ENCODE measurements around the gene PDGFA. TPM values are rescaled to one million over a fixed set of nuclear protein-coding genes. Genes with fewer than 3 reads are reported as not detected.

PDGFA gene
- total RNA-seq, 4 donors from 2014 or later, result 5.1 to 13.5 (median 8.5) TPM

- H3K36me3 ChIP-seq, result no peaks in the 10 kb centered on the region
- H3K27ac ChIP-seq, result no peak overlapping the region
- no peak for DNase-seq
- H3K4me1 ChIP-seq, result peaks cover 0 to 34% (median 15%) of the 10 kb centered on the region in 3 donors
- TF ChIP-seq CTCF (IDR thresholded peaks at IDR 0.05), result no peak
- TF ChIP-seq POLR2A (IDR thresholded peaks at IDR 0.05), result no peak
- 83% methylated on average over 16 of the region's 29 CpGs; no CpG with 5 or more reads in 1 of the 2 donors for WGBS, 2 donors
- no peak overlapping the region for H3K4me3 ChIP-seq
- intact Hi-C loops (cut with DNase I), result no loop called here
- no peaks in the 10 kb centered on the region for H3K27me3 ChIP-seq
- H3K9me3 ChIP-seq, result no peaks in the 10 kb centered on the region
These were observed 58.0 kb downstream of the PDGFA start for GRCh38 chr7:461453-462172.

- intact Hi-C loops (cut with DNase I), result no loop called here
- TF ChIP-seq CTCF (IDR thresholded peaks at IDR 0.05) (no peak), POLR2A (IDR thresholded peaks at IDR 0.05) (no peak)
- H3K9me3 ChIP-seq, result no peaks in the 10 kb centered on the region
- no peaks in the 10 kb centered on the region for H3K36me3 ChIP-seq
- WGBS, 2 donors, result 77 to 100% methylated on average over 1 to 2 of the region's 2 CpGs
- H3K4me3 ChIP-seq, result no peak overlapping the region
- peak overlapping the region in 1 of 4 donors; percentile 18 for H3K27ac ChIP-seq
- no peak for DNase-seq
- H3K27me3 ChIP-seq, result no peaks in the 10 kb centered on the region
- H3K4me1 ChIP-seq, result peaks cover 0 to 34% (median 15%) of the 10 kb centered on the region in 3 donors
These were observed 58.6 kb downstream of the PDGFA start for GRCh38 chr7:461117-461452.

- Histone ChIP-seq H3K36me3 (no peaks in the 10 kb centered on the region), H3K9me3 (no peaks in the 10 kb centered on the region), H3K27ac (peak overlapping the region in 1 of 4 donors; percentile 18), H3K4me3 (peak overlapping the region in 1 of 4 donors; percentile 15), H3K4me1 (peaks cover 0 to 38% (median 17%) of the 10 kb centered on the region in 3 donors), H3K27me3 (peaks cover 0 to 1% (median 0%) of the 10 kb centered on the region in 4 donors)
- intact Hi-C loops (cut with DNase I), result no loop called here
- TF ChIP-seq POLR2A (IDR thresholded peaks at IDR 0.05) (no peak), CTCF (IDR thresholded peaks at IDR 0.05) (no peak)
- DNase-seq, result no peak
- 36 to 74% methylated on average over 3 to 7 of the region's 26 CpGs for WGBS, 2 donors
These were observed 59.1 kb downstream of the PDGFA start for GRCh38 chr7:460374-461116.

GRCh38 chr7:459584-460373, 59.9 kb downstream of the PDGFA start:
- 100% methylated on average over 2 of the region's 6 CpGs; no CpG with 5 or more reads in 1 of the 2 donors for WGBS, 2 donors
- Histone ChIP-seq H3K4me3 (no peak overlapping the region), H3K36me3 (no peaks in the 10 kb centered on the region), H3K9me3 (no peaks in the 10 kb centered on the region), H3K4me1 (peaks cover 0 to 36% (median 22%) of the 10 kb centered on the region in 3 donors), H3K27me3 (peaks cover 0 to 9% (median 0%) of the 10 kb centered on the region in 4 donors), H3K27ac (peak overlapping the region in 1 of 4 donors; percentile 18)
- no peak for DNase-seq
- intact Hi-C loops (cut with DNase I), result no loop called here
- TF ChIP-seq POLR2A (IDR thresholded peaks at IDR 0.05), result no peak
- TF ChIP-seq CTCF (IDR thresholded peaks at IDR 0.05), result no peak

Data from esophagus squamous epithelium (tissue), 5 donors.